ENCODE data around the gene GAS2L1.

Gene GAS2L1

GRCh38 chr22:29275167-29275566 is 31.3 kb upstream of the GAS2L1 start:
- no peak for DNase-seq (ENCODE audit: extremely low read depth in 1 of 2, low read depth in 1 of 2)

DNA sequence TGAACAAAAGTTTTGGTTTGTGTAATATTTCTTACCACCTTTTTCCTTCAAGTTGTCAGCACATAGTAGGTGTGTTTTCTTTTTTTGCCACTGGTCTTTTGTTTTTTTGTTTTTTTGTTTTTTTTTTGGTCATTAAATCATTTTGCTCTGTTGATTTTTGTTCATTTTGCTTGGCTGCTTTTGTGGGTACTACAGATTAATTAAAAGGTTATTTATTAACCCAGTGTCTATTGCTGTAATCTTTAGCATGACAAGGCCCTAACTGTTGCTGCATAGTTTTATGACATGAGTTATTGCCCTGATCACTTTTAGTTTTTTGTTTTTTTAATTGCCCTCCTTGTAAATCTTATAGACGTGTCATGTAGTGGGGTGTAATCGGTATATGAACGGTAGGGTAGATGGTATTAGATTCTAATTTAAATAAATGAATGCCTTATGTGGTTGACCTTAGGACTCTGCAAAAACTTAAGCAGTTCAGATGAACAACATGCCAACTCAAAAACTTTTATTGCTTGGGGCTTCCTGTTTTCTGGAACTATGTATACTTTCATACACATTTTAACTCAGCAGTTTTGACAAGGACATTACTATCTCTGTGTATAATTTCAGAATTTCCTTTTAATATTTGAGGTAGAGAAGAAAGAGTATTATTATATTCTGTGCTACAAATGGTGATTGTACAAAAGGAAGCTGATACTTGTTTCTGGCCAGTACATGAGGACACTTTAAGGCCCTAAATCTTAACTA is 30.5 kb upstream of the GAS2L1 start:
- no peak for DNase-seq (ENCODE audit: extremely low read depth in 1 of 2, low read depth in 1 of 2)

- DNase-seq (ENCODE audit: extremely low read depth in 1 of 2, low read depth in 1 of 2): no peak
Observed at GRCh38 chr22:29277927-29278326, 28.5 kb upstream of the GAS2L1 start.

- DNase-seq (ENCODE audit: extremely low read depth in 1 of 2, low read depth in 1 of 2): no peak
Observed at GRCh38 chr22:29284196-29284595, 22.3 kb upstream of the GAS2L1 start.

- DNase-seq (ENCODE audit: extremely low read depth in 1 of 2, low read depth in 1 of 2): no peak
Observed at GRCh38 chr22:29288837-29289236, 17.6 kb upstream of the GAS2L1 start.

DNA sequence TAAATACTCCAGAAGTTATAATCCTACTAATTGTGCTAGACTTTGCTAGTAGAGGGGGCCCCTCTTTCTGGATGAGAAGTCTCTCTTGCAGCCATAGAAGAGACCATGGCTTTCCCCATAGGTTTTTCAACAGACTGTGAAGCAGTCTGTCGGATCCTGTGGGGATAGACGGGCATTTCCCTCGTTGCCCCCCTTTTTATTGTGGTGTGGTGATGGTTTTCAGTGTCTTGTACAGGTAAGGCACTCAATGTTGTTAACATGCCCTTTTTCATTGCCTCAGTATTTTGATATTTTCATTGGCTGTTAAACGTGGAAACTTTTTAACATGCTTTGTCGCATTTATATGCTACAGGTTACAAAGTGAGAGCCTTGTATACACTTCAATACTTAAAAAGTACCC is 16.4 kb upstream of the GAS2L1 start:
- DNase-seq (ENCODE audit: extremely low read depth in 1 of 2, low read depth in 1 of 2): no peak

DNA sequence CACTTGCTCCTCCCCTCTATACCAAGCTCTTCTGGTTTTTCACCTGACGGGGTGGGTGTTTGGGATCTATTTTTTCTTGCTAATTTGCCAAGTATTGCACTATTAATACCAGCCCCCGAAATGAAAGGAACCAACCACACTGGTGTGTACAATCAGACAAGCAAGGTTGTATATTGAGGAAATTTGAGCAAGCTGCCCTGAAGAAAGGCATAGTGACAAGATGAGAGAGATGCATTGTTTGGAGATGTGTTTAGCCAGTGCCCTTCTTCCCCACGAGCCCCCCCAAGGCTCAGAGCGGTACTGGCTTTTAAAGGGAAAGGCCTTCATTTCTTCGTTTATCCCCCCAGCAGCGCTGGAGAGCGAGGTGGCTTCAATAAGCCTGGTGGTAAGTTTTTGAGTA is 15.2 kb upstream of the GAS2L1 start:
- DNase-seq (ENCODE audit: extremely low read depth in 1 of 2, low read depth in 1 of 2): no peak

DNA sequence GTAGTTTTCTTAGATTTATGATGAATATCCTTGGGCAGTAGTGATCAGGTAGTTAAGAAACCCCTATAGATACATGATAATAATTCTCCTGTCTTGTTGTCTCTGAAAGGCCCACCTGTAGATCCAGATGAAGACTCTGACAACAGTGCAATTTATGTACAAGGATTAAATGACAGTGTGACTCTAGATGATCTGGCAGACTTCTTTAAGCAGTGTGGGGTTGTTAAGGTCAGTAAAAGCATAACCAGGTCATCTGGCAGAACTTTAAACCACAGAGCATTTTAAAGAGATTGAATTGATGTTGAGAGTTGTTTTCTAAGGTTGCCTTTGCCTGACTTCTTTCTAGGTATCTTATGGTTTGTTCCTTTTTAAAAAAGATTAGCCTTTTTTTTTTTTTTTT is 14.1 kb upstream of the GAS2L1 start:
- DNase-seq (ENCODE audit: extremely low read depth in 1 of 2, low read depth in 1 of 2): no peak

DNA sequence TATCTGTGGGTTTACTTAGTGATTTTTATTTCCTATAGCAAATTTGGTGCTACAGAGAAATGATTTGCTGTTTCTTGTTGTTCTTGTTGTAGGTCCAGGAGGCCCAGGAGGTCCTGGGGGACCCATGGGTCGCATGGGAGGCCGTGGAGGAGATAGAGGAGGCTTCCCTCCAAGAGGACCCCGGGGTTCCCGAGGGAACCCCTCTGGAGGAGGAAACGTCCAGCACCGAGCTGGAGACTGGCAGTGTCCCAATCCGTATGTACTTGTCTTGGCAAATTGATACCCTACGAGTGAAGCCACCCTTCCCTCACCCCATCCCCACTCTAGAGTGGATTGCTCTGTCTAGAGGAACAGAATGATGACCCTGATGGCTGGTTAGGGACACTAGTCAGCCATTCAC is 7.8 kb upstream of the GAS2L1 start:
- no peak for DNase-seq (ENCODE audit: extremely low read depth in 1 of 2, low read depth in 1 of 2)

GRCh38 chr22:29299136-29299900 is 7.1 kb upstream of the GAS2L1 start:
- DNase-seq (ENCODE audit: extremely low read depth in 1 of 2, low read depth in 1 of 2): no peak

DNA sequence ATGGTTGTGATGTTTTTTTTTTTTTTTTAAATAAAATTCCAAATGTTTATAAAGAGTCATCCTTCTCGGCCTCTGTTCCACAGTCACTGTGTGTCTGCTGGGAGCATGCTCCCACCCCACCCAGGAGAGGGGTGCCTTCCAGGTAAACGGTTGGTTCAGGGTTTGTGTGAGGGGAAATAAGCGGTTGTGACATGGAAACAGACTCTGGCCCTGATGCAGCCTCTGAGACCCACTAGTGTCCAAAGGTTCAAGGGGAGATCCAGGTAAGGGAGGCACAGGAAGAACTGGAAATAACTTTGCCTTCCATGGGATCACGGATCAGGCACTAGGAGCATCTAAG is 6.0 kb upstream of the GAS2L1 start:
- no peak for DNase-seq (ENCODE audit: extremely low read depth in 1 of 2, low read depth in 1 of 2)

DNA sequence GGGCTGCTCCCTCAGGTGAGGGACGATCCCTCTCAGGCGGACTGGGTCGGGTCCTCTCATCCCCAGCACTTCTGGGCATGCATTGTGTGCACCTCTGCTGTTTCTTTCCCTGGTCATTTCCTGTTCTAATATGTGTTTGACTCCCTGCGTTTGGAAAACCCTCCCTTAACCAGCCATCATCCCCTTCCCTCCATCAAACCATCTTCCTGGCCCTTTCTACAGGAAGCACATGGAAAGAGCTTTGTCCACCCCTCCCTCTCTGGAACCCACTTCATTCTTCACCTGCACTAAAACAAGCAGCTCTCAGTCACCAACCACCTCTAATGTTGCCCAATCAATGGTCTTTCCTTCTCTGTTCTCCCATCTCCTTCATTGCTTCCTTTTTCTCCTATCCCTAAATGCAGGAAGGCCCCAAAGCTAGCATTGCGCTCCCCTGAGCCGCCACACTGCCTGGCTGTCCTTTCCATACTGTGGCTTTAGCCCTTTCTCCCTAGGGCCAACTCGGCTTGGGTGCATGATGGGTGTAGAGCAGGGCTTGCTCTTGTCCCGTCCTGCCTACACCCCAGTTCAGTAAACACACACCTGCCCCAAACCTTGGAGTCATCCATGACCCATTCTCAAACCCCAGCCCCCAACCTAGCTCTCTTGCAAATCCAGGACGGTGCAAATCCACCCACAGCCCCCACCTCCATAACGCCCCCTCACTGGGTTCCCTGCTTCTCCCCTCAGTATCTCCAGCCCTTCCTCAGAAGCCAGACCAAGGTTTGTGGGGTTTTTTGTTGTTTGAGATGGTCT is 5.4 kb upstream of the GAS2L1 start:
- DNase-seq (ENCODE audit: extremely low read depth in 1 of 2, low read depth in 1 of 2): no peak

DNA sequence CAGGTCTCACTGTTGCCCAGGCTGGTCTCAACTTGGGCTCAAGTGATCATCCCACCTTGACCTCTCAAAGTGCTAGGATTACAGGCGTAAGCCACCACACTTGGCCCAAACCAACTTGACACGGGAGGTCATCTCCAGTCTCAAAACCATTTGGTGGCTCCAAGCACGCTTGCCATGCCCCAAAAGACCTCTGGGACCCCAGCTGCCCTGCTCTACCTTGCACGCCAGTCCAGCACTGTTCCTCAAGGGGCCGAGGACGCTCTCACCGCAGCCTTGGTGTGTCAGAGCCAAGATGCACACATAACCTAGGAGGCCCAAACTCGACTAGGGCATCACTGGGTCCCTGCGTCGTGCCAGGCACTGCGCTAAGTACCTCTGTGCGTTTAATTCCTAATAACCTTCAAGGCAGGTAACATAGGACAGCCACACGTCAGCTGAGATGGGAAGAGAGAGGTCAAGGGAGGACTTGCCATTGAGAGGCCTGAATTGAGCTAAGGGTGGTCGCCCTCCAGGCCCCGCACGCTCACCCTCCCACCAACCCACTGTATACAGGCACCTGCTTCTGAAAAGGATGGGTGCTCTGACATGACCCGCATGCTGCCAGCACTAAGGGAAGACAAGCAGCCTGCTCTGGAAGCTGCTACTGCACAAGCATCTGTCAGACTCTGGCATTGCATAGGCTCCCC is 4.6 kb upstream of the GAS2L1 start:
- DNase-seq (ENCODE audit: extremely low read depth in 1 of 2, low read depth in 1 of 2): no peak

- DNase-seq (ENCODE audit: extremely low read depth in 1 of 2, low read depth in 1 of 2): no peak
Observed at GRCh38 chr22:29302402-29302680, 4.1 kb upstream of the GAS2L1 start.

- no peak for DNase-seq (ENCODE audit: extremely low read depth in 1 of 2, low read depth in 1 of 2)
Observed at GRCh38 chr22:29302681-29303465, 3.6 kb upstream of the GAS2L1 start.

DNA sequence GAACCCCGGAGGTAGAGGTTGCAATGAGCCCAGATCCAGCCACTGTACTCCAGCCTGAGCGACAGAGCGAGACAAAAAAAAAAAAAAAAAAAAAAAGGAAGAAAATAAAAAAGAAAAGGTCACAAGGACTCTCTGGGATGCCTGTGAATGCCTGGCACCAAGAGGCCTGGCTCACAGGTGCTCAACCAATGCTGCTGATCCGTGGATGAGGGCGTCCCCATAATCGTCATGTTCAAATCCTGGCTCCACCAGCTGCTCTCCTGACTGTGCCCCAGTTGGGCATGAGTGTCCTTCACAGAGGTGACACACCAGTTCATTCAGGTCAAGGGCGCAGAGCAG is 645 bp upstream of the GAS2L1 start:
- DNase-seq (ENCODE audit: extremely low read depth in 1 of 2, low read depth in 1 of 2): no peak

DNA sequence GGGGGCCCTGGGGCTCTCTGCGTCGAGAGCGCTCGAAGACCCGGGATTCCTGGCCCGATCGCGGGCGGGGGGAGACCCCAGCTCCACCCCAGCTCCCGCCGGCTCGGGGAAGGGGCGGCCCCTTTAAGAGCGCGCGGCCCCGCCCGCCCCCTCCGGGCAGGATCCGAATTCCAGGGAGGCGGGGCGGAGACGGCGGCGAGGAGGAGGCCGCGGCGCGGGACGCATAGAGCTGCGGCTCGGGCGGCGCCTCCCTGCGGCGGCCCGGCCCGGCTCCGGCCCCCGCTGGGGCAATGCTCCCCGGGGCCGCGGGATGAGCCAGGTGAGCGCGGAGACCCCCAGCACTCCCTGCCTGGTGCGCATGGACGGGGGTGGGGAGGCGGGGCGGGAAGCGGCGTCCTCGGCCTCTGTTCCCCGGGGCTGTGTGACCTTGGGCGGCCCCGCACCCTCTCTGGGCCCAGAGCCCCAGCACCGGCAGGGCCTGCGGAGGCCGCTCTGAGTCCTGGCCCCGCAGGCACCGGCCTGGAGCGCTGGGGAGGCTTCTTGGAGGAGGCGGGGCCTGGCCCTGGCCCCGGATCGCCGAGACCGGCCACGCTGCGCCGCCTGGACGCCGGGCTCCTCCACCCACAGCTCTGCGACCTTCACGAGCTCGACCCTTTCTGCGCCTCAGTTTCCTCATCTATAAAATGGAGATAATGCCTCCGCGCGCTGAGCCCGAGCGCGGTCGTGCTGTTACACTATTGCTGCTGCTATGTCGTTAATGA is 565 bp downstream of the GAS2L1 start:
- no peak for DNase-seq (ENCODE audit: extremely low read depth in 1 of 2, low read depth in 1 of 2)

DNA sequence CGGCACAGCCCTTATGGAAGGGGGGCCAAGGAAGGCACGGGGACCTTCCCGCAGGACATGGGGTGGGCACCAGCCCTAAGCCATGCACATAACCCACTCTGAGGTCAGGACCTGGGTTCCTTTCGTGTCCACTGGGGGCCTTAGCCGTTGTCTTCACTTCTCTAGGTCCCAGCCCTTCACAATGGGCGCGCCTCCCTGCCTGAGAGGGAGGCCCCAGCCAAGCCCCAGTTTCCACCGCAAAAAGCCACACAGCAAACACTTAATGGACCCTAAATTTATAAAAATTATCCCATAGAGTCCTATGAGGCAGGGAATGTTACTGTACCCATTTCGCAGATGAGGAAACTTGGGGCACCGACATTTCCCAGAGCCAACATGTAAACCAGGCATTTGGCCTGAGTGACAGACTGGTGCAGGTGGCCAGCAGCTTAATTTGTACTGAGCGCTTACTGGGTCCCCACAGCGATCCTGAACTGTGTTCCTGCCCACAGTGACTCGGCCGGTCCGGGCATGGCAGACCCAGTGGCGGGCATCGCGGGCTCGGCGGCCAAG is 1.2 kb downstream of the GAS2L1 start:
- DNase-seq (ENCODE audit: extremely low read depth in 1 of 2, low read depth in 1 of 2): no peak

- DNase-seq (ENCODE audit: extremely low read depth in 1 of 2, low read depth in 1 of 2): no peak
Observed at GRCh38 chr22:29308148-29308790, 1.8 kb downstream of the GAS2L1 start.

All from activated CD8-positive, alpha-beta memory T cell treated with anti-CD3 and anti-CD28 coated beads for 1 hour (primary cell).